Activated naive CD4-positive, alpha-beta T cell treated with anti-CD3 and anti-CD28 coated beads, Interleukin-2, amount 10 ng/mL, durations not matched to agents 7 days and 5 days (primary cell): Measurements from ENCODE around the gene AQP1.
A peak's percentile ranks its signal among the peaks of the same experiment; 100 is the strongest.

ENCODE experiments used
- CTCF ChIA-PET: fragments of 350-600 bp; sonication (Branson Sonifier 250); formaldehyde crosslinking; loops from one replicate; lab custom pipeline; 2021; ENCODE audit warnings: antibody characterized with exemption; lab: Charles Lee
- DNase-seq: peaks from one replicate; pipeline ENCODE4 v3.0.0-alpha.2; 2020
- H3K27ac Mint-ChIP-seq: one replicate; pipeline ENCODE4 v1.8.0; 2021; ENCODE audit warnings: mild to moderate bottlenecking, moderate library complexity, mixed read lengths
- H3K27me3 Mint-ChIP-seq: one replicate; pipeline ENCODE4 v1.8.0; 2021; ENCODE audit warnings: mild to moderate bottlenecking, mixed read lengths
- H3K36me3 Mint-ChIP-seq: one replicate; pipeline ENCODE4 v1.8.0; 2021; ENCODE audit warnings: mixed read lengths
- H3K4me1 Mint-ChIP-seq: one replicate; pipeline ENCODE4 v1.8.0; 2021; ENCODE audit warnings: mixed read lengths
- H3K4me3 Mint-ChIP-seq: one replicate; pipeline ENCODE4 v1.8.0; 2021; ENCODE audit warnings: mild to moderate bottlenecking, moderate library complexity, mixed read lengths
- H3K9me3 Mint-ChIP-seq: one replicate; pipeline ENCODE4 v1.8.0; 2021; ENCODE audit warnings: mixed read lengths

Gene AQP1

GRCh38 chr7:30969604-30969970, 57.9 kb downstream of the AQP1 start:
- Mint-ChIP-seq H3K27ac (no peak overlapping the region), H3K4me1 (peaks cover 3% of the 10 kb centered on the region), H3K36me3 (no peaks in the 10 kb centered on the region), H3K4me3 (no peak overlapping the region), H3K27me3 (peaks cover 24% of the 10 kb centered on the region), H3K9me3 (no peaks in the 10 kb centered on the region)
- CTCF ChIA-PET, result interaction anchor here (6.2 to 10.6 kb wide), 2 partner anchors 13 to 32 kb away, joined by 40 to 72 read pairs; no protein-coding TSS in a partner anchor
- DNase-seq, result no peak

GRCh38 chr7:30970074-30970473, 58.4 kb downstream of the AQP1 start:
- no peaks in the 10 kb centered on the region for H3K36me3 Mint-ChIP-seq
- no peaks in the 10 kb centered on the region for H3K9me3 Mint-ChIP-seq
- peaks cover 22% of the 10 kb centered on the region for H3K27me3 Mint-ChIP-seq
- no peak overlapping the region for H3K27ac Mint-ChIP-seq
- DNase-seq, result no peak
- H3K4me1 Mint-ChIP-seq, result peaks cover 7% of the 10 kb centered on the region
- CTCF ChIA-PET, result interaction anchor here (6.2 to 10.6 kb wide), 2 partner anchors 13 to 32 kb away, joined by 40 to 72 read pairs; no protein-coding TSS in a partner anchor
- H3K4me3 Mint-ChIP-seq, result no peak overlapping the region

- Mint-ChIP-seq H3K4me1 (peaks cover 7% of the 10 kb centered on the region), H3K9me3 (no peaks in the 10 kb centered on the region), H3K36me3 (no peaks in the 10 kb centered on the region), H3K4me3 (no peak overlapping the region), H3K27ac (no peak overlapping the region), H3K27me3 (peaks cover 22% of the 10 kb centered on the region)
- CTCF ChIA-PET, result interaction anchor here (0.9 to 10.6 kb wide), 3 partner anchors 12 to 158 kb away, joined by 3 to 72 read pairs (median 40); no protein-coding TSS in a partner anchor
- no peak for DNase-seq
Measured at GRCh38 chr7:30970594-30971094, 59.0 kb downstream of the AQP1 start.

GRCh38 chr7:30971440-30971839, 59.8 kb downstream of the AQP1 start:
- DNase-seq, result no peak
- Mint-ChIP-seq H3K36me3 (no peaks in the 10 kb centered on the region), H3K4me3 (no peak overlapping the region), H3K27ac (no peak overlapping the region), H3K9me3 (no peaks in the 10 kb centered on the region), H3K4me1 (peaks cover 7% of the 10 kb centered on the region), H3K27me3 (peaks cover 29% of the 10 kb centered on the region)
- CTCF ChIA-PET, result interaction anchor here (0.9 to 10.6 kb wide), 3 partner anchors 11 to 159 kb away, joined by 3 to 72 read pairs (median 40); no protein-coding TSS in a partner anchor

- CTCF ChIA-PET, result interaction anchor here (1.5 to 10.6 kb wide), 4 partner anchors 9 to 34 kb away, joined by 3 to 72 read pairs (median 22); no protein-coding TSS in a partner anchor
- Mint-ChIP-seq H3K4me3 (no peak overlapping the region), H3K4me1 (peaks cover 7% of the 10 kb centered on the region), H3K9me3 (no peaks in the 10 kb centered on the region), H3K27me3 (peaks cover 31% of the 10 kb centered on the region), H3K27ac (no peak overlapping the region), H3K36me3 (no peaks in the 10 kb centered on the region)
- DNase-seq, result no peak
Measured at GRCh38 chr7:30971840-30972563, 60.3 kb downstream of the AQP1 start.

GRCh38 chr7:30973292-30973691, 61.6 kb downstream of the AQP1 start:
- CTCF ChIA-PET, result interaction anchor here (0.6 to 10.6 kb wide), 10 partner anchors 10 to 173 kb away, joined by 3 to 72 read pairs (median 4); no protein-coding TSS in a partner anchor
- Mint-ChIP-seq H3K36me3 (no peaks in the 10 kb centered on the region), H3K9me3 (no peaks in the 10 kb centered on the region), H3K27me3 (peaks cover 38% of the 10 kb centered on the region), H3K4me1 (peaks cover 7% of the 10 kb centered on the region), H3K27ac (no peak overlapping the region), H3K4me3 (no peak overlapping the region)
- no peak for DNase-seq

GRCh38 chr7:30973791-30974604, 62.3 kb downstream of the AQP1 start:
- H3K27ac Mint-ChIP-seq, result no peak overlapping the region

GRCh38 chr7:30974605-30975255, 63.1 kb downstream of the AQP1 start:
- H3K9me3 Mint-ChIP-seq, result no peaks in the 10 kb centered on the region
- no peak overlapping the region for H3K4me3 Mint-ChIP-seq
- H3K27me3 Mint-ChIP-seq, result peaks cover 39% of the 10 kb centered on the region
- no peak overlapping the region for H3K27ac Mint-ChIP-seq
- DNase-seq, result peak; percentile 63
- CTCF ChIA-PET, result interaction anchor here (1.1 to 10.6 kb wide), 10 partner anchors 8 to 178 kb away, joined by 3 to 72 read pairs (median 5); no protein-coding TSS in a partner anchor
- H3K36me3 Mint-ChIP-seq, result no peaks in the 10 kb centered on the region
- H3K4me1 Mint-ChIP-seq, result peaks cover 7% of the 10 kb centered on the region

More at GRCh38 chr7:30973791-30974604, 62.3 kb downstream of the AQP1 start:
- H3K4me3 Mint-ChIP-seq, result no peak overlapping the region
- peaks cover 39% of the 10 kb centered on the region for H3K27me3 Mint-ChIP-seq
- CTCF ChIA-PET, result interaction anchor here (0.9 to 10.6 kb wide), 12 partner anchors 9 to 177 kb away, joined by 3 to 72 read pairs (median 4); no protein-coding TSS in a partner anchor
- DNase-seq, result no peak
- H3K9me3 Mint-ChIP-seq, result no peaks in the 10 kb centered on the region
- peaks cover 7% of the 10 kb centered on the region for H3K4me1 Mint-ChIP-seq
- H3K36me3 Mint-ChIP-seq, result no peaks in the 10 kb centered on the region
